IMR-90 (cell line): ENCODE measurements around the gene KRTAP9-6. TPM values are rescaled to one million over a fixed set of nuclear protein-coding genes. Genes with fewer than 3 reads are reported as not detected.
A peak's percentile ranks its signal among the peaks of the same experiment; 100 is the strongest.

Experiments used
- ATAC-seq: fragments of 200-7000 bp; cut with Tn5 transposase; 2 replicates; pipeline ENCODE4 v1.9.1; 2020; ENCODE audit warnings: low read depth, mild to moderate bottlenecking, moderate library complexity
- BruUV-seq: library from RNA; stranded (reverse); fragments of 400-500 nt; replicated peaks from 2 replicates; lab custom pipeline; 2021; lab: Mats Ljungman, UMichigan
- CTCF ChIA-PET: fragments of 300-600 bp; formaldehyde crosslinking; extraction: SDS; loops from one replicate; lab custom pipeline; 2021; ENCODE audit warnings: antibody characterized with exemption; lab: Yijun Ruan, JAX
- POLR2A ChIA-PET: fragments of 300-600 bp; sonication (Branson Sonifier 250); formaldehyde crosslinking; loops from one replicate; lab custom pipeline; 2022; ENCODE audit warnings: antibody characterized with exemption; ENCODE audit not compliant: unreplicated experiment; lab: Charles Lee
- DNase-seq: peaks from one replicate; pipeline ENCODE4 v3.0.0; 2013
- H2AFZ ChIP-seq: replicated peaks from 2 replicates; pipeline ENCODE3; 2013; ENCODE audit warnings: low read length, mild to moderate bottlenecking; ENCODE audit not compliant: poor library complexity
- H2AK5ac ChIP-seq: 2 replicates; pipeline ENCODE4 v1.6.1; 2013; ENCODE audit warnings: low read depth, low read length, inconsistent platforms
- H2AK9ac ChIP-seq: replicated peaks from 2 replicates; pipeline ENCODE3; 2013; ENCODE audit warnings: mild to moderate bottlenecking, low read depth, low read length, moderate library complexity; ENCODE audit not compliant: poor library complexity
- H2BK120ac ChIP-seq: 2 replicates; pipeline ENCODE4 v1.6.1; 2013; ENCODE audit warnings: low read depth, low read length, inconsistent platforms
- H2BK15ac ChIP-seq: 3 replicates; pipeline ENCODE4 v1.6.1; 2013; ENCODE audit warnings: low read depth, low read length, inconsistent platforms
- H2BK20ac ChIP-seq: 2 replicates; pipeline ENCODE4 v1.6.1; 2013; ENCODE audit warnings: low read depth, mild to moderate bottlenecking, inconsistent platforms, low read length, moderate library complexity
- H2BK5ac ChIP-seq: 2 replicates; pipeline ENCODE4 v1.6.1; 2013; ENCODE audit warnings: mild to moderate bottlenecking, low read depth, low read length, inconsistent platforms; ENCODE audit not compliant: poor library complexity, severe bottlenecking
- H3K14ac ChIP-seq: replicated peaks from 2 replicates; pipeline ENCODE4 v1.6.1; 2013; ENCODE audit warnings: low read depth, low read length, inconsistent platforms
- H3K18ac ChIP-seq: 2 replicates; pipeline ENCODE4 v1.6.1; 2013; ENCODE audit warnings: low read depth, low read length, control low read depth
- H3K23ac ChIP-seq: 2 replicates; pipeline ENCODE4 v1.6.1; 2013; ENCODE audit warnings: low read depth, low read length, inconsistent platforms
- H3K27ac ChIP-seq: 2 replicates; pipeline ENCODE4 v1.5.1; 2013; ENCODE audit warnings: mild to moderate bottlenecking, control low read depth, low read length; ENCODE audit not compliant: insufficient read depth
- H3K27me3 ChIP-seq: 2 replicates; pipeline ENCODE4 v1.6.1; 2013; ENCODE audit warnings: low read length; ENCODE audit not compliant: control insufficient read depth, insufficient read depth
- H3K36me3 ChIP-seq: 2 replicates; pipeline ENCODE4 v1.6.1; 2013; ENCODE audit warnings: low read length, mixed read lengths; ENCODE audit not compliant: control insufficient read depth, insufficient read depth
- H3K4ac ChIP-seq: 2 replicates; pipeline ENCODE4 v1.6.1; 2013; ENCODE audit warnings: low read depth, low read length, inconsistent platforms
- H3K4me1 ChIP-seq: 2 replicates; pipeline ENCODE4 v1.6.1; 2013; ENCODE audit warnings: low read length, mixed read lengths; ENCODE audit not compliant: control insufficient read depth, insufficient read depth
- H3K4me2 ChIP-seq: 2 replicates; pipeline ENCODE4 v1.6.1; 2013; ENCODE audit warnings: low read depth, mild to moderate bottlenecking, control low read depth, low read length, moderate library complexity
- H3K4me3 ChIP-seq: 2 replicates; pipeline ENCODE4 v1.5.1; 2013; ENCODE audit warnings: low read depth, mild to moderate bottlenecking, control low read depth, low read length, moderate library complexity; ENCODE audit not compliant: insufficient read depth
- H3K56ac ChIP-seq: 2 replicates; pipeline ENCODE4 v1.6.1; 2013; ENCODE audit warnings: low read length, inconsistent platforms; ENCODE audit not compliant: insufficient read depth; ENCODE audit errors: extremely low read depth
- H3K79me1 ChIP-seq, 2 experiments: 2 replicates each; pipeline ENCODE4 v1.6.1; 2013; ENCODE audit warnings: low read length in 2 of 2, inconsistent platforms in 1 of 2, low read depth in 1 of 2
- H3K9ac ChIP-seq: 2 replicates; pipeline ENCODE4 v1.6.1; 2013; ENCODE audit warnings: low read depth, low read length, control low read depth
- H3K9me1 ChIP-seq: 2 replicates; pipeline ENCODE4 v1.6.1; 2013; ENCODE audit warnings: low read length, inconsistent platforms; ENCODE audit not compliant: insufficient read depth
- H3K9me3 ChIP-seq: 2 replicates; pipeline ENCODE4 v1.6.1; 2013; ENCODE audit warnings: low read length; ENCODE audit not compliant: control insufficient read depth, insufficient read depth
- H4K20me1 ChIP-seq: 2 replicates; pipeline ENCODE4 v1.6.1; 2013; ENCODE audit warnings: low read length, inconsistent platforms; ENCODE audit not compliant: insufficient read depth
- H4K5ac ChIP-seq: 2 replicates; pipeline ENCODE4 v1.6.1; 2013; ENCODE audit warnings: mild to moderate bottlenecking, low read depth, low read length, control low read depth
- H4K8ac ChIP-seq, 2 experiments: 2 replicates each; pipeline ENCODE4 v1.6.1; 2013; ENCODE audit warnings: low read depth in 2 of 2, low read length in 2 of 2, control low read depth in 1 of 2, inconsistent platforms in 1 of 2
- H4K91ac ChIP-seq: 2 replicates; pipeline ENCODE4 v1.6.1; 2013; ENCODE audit warnings: low read depth, low read length, inconsistent platforms; ENCODE audit not compliant: insufficient read depth
- BHLHE40 ChIP-seq: fragments of 150-350 bp; IDR thresholded peaks from 2 replicates; pipeline ENCODE4 v1.6.1; 2016; ENCODE audit warnings: mild to moderate bottlenecking, low read depth, low read length
- CEBPB ChIP-seq: IDR thresholded peaks from 2 replicates; pipeline ENCODE4 v1.6.1; 2012; ENCODE audit warnings: low read depth, low read length, improper control_type of control experiment
- WGBS, 2 experiments: methylation state at CpG; one replicate each; pipeline versions ENCODE4 v1.1.5 to v1.1.7; 2013; ENCODE audit warnings: missing lambda C conversion rate in 2 of 2; ENCODE audit not compliant: insufficient read length in 1 of 2; ENCODE audit errors: extremely low coverage in 2 of 2; 5-methylcytosine and 5-hydroxymethylcytosine counted together
- dilution Hi-C: fragments of 300-500 bp; cut with HindIII; formaldehyde crosslinking; loops from one replicate; pipeline ENCODE4 v1.14.3; 2018; ENCODE audit warnings: low sequenced_read_pairs; ENCODE audit not compliant: unreplicated experiment
- in situ Hi-C: fragments of 300-500 bp; cut with MboI; formaldehyde crosslinking; loops from 3 replicates; pipeline ENCODE4 v1.14.3; 2019; ENCODE audit warnings: low sequenced_read_pairs, inconsistent platforms, mixed read lengths
- intact Hi-C: fragments of 100-400 bp; cut with micrococcal nuclease; formaldehyde crosslinking; loops from 2 replicates; pipeline ENCODE4 v1.10.0; 2022
- polyA plus RNA-seq, 3 experiments: library from polyadenylated mRNA; depleted of rRNA; stranded (reverse); fragments of >200 nt; gene quantifications; 2 replicates each; pipeline ENCODE4 v1.2.3, GENCODE V29; 2012; ENCODE audit warnings: low replicate concordance in 1 of 3
- total RNA-seq: library from RNA; depleted of rRNA; stranded (reverse); fragments of >200 nt; gene quantifications from 2 replicates; pipeline ENCODE4 v1.2.3, GENCODE V29; 2012

The KRTAP9-6 gene
- total and polyA plus RNA-seq, 2 of the 4 experiments (the other 2 are of a cell fraction) = not detected

DNA sequence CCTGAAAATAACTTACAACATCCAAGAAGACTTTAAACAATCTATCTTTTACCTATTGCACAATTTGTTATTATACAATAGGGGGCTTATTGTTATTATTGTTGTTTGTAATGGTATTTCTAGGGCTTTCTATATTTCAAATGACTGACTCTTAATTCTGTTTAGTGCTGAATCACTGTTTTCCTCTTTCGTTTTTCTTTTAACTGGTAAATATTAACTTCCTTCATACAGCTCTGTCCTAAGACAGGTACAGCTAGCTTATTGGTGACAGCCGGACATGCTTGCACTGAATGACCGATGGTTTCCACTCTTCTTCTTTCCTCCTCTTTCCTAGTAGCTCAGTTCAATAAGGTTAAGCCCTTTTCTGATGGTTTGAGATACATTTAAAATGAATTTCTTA lies 21.9 kb downstream of the KRTAP9-6 start:
- CTCF ChIA-PET = interaction anchor here (1.5 kb wide), 1 partner anchor 11 kb away, joined by 4 read pairs; no protein-coding TSS in a partner anchor
- H2BK5ac ChIP-seq = no peak overlapping the region
- no peak overlapping the region for H3K14ac ChIP-seq
- no CpG with 5 or more reads among the region's 3 CpGs for WGBS, 2 experiments
- no peaks in the 10 kb centered on the region for H3K79me1 ChIP-seq
- H3K36me3 ChIP-seq = no peaks in the 10 kb centered on the region
- H2AK5ac ChIP-seq = peak overlapping the region; percentile 54; the same call in 1 of the 2 replicates
- H3K23ac ChIP-seq = no peak overlapping the region
- peaks cover 7% of the 10 kb centered on the region for H3K9me1 ChIP-seq
- H3K56ac ChIP-seq = no peak overlapping the region
- H3K27ac ChIP-seq = no peak overlapping the region
- no peaks in the 10 kb centered on the region for H4K20me1 ChIP-seq
- no peak overlapping the region for H4K5ac ChIP-seq
- POLR2A ChIA-PET = no interaction called here
- H2AFZ ChIP-seq = no peak overlapping the region
- peaks cover 4% of the 10 kb centered on the region; the same call in 1 of the 2 replicates for H3K4me1 ChIP-seq
- H3K9ac ChIP-seq = no peak overlapping the region
- H4K91ac ChIP-seq = no peak overlapping the region
- H3K27me3 ChIP-seq = no peaks in the 10 kb centered on the region; the same call in 1 of the 2 replicates
- in situ Hi-C loops (no loop called here), intact Hi-C loops (no loop called here), dilution Hi-C loops (no loop called here)
- TF ChIP-seq CEBPB (peak; percentile 56; the same call in 1 of the 2 replicates), BHLHE40 (no peak)
- ATAC-seq (no peak), DNase-seq (no peak)
- H2BK120ac ChIP-seq = no peak overlapping the region
- no peak overlapping the region for H3K4ac ChIP-seq
- H2BK20ac ChIP-seq = no peak overlapping the region
- H2BK15ac ChIP-seq = no peak overlapping the region
- H3K9me3 ChIP-seq = no peaks in the 10 kb centered on the region
- H3K4me3 ChIP-seq = no peak overlapping the region
- no peak overlapping the region for H3K4me2 ChIP-seq
- BruUV-seq = no TSS peak
- H2AK9ac ChIP-seq = no peak overlapping the region
- H4K8ac ChIP-seq = no peak overlapping the region
- peak overlapping the region; percentile 42; the same call in 1 of the 2 replicates for H3K18ac ChIP-seq
